GM21390 (cell line): Measurements from ENCODE around the gene KIAA0825.

Experiments used
- ATAC-seq: cut with Tn5 transposase; IDR thresholded peaks from one replicate; pipeline ENCODE4 v1.9.1; 2021; ENCODE audit not compliant: unreplicated experiment

Gene KIAA0825

DNA sequence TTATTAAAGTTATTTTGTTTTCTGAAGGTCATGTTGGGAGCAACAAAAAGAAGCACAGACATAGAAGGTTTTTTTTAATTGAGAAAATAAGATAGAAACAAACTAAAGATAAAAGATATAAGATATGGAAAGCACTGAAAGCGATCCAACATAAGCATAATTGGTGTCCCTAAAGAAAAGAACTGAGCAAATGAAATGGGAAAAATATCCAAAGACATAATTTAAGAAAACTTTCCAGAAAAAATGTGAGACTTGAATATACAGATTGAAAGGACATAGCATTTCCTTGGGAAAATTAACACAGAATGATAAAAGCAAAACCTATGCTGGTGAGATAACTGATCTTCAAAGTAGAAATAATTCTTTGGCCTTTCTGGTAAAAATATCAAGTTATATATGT is 289.3 kb downstream of the KIAA0825 start:
- no peak for ATAC-seq

DNA sequence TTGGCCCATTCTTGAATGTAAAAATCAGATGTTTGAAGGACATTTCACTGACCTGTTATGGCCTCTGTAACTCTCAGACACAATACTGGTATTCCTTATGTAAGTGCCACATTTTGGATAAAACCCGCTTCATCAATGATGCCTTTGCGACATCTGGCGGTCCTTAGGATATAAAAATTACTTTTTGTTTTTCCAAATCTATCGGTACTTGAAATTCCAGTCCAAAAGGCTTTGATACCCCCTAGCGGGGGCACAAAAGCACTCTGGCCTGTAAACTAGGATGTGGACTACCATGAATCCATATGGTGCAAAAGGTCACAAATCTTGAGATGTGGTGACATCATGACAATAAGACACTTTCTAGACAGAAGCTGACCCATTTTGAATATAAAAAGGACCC is 291.8 kb downstream of the KIAA0825 start:
- no peak for ATAC-seq

DNA sequence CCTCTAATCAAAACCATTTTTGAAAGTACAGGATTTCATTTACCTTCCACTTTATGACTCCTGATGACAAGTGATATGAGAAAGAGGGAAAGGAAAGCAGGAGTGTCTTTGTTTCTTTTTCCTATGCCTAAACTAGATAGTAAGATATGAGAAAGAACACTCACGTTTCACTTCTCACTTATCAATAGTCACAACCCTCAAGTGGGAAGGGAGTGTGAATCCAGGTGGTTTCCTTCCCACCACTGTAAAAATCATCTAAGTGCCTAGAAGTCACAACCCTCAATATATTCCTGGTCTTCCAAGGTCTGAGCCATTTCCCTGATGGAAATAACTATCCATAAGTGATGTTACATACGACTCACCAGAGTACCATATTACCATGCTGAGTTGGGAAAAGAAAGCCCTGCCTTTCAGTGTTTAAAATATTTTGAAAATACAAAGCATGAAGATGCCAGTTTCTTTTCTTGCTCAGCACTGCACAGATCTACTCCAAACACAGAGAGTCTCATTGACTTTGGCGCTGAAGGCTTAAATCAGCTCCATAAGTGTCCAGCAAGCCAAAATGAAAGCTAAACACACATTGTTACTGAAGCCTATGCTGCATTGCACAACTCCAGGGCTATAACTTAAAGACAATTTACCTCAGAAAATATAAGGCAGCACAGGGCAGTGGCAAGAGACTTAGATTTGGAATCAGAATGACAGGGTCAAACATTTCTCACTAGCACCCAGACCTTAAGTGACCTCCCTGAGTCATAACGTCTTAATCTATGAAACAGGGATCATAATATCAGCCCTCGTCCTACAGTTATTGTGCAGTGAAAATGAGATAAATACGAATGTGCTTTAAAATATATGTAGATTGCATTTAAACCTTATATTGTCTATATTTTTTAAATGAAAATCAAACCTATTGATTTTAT is 301.2 kb downstream of the KIAA0825 start:
- ATAC-seq, result no peak

DNA sequence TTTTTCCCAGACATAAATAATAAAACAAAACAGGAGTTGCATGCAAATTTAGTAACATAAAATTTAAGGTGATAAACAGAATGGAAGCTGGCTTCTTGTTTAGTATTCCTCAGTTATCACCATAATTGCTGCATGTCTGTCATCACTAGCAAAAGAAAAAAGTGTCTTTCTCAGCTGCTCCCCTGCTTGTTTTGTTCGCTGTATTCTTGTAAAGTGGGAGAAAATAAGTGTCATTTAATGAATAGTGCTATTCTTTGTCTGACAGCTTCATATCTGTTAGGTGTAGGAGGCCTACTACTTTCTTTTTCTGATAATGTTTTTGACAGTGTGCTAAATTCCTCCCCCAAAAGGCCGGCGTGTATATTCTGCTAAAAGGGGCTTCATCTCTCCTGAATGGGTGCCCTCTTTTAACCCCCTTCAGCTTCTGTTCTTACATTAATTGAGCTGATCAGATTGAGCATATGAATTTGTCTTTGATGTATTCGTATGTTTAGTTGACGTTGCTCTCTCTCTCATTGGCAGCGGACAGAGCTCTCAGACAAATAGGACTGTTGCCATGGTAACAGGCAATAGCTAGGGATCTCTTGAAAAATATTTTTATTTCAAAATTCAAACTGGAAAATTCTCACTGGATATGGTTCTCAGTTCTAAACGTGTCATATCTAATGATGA is 303.8 kb downstream of the KIAA0825 start:
- no peak for ATAC-seq

DNA sequence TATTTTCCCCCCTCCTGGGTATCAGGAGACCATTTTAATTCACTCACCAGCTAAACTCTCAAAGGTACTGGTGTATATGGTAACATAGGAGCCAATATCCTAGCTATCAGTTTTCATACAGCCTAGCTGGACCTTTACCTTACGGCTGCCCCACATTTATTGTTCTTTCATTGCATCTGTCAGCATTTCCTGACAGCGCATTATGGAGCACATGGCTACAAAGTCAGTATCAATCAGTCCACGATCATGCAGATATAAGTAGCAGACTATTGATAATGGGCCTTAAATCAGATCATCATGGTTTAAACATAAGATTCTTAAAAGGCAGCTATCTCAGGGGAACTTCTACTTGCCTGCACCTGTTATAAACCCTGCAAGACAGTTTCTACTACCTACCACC is 304.7 kb downstream of the KIAA0825 start:
- ATAC-seq, result no peak

DNA sequence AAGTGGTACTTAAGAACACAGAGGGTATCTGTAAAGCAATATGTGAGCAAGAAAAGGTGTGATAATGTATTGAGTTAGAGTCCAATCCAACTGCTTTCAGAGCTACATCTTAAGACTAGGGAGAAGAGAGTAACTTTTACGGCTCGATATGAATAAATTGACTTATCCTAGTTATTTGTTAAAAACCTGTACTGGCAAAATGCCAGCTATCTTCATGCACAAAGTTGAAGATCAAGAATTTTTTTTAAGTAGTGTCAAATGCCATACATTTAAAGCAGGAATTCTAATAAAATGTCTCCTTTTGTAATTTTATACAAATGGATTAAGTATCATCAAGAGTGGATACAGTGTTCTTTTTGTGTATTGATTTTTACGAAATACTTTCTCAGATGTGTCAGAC is 305.2 kb downstream of the KIAA0825 start:
- ATAC-seq, result no peak

DNA sequence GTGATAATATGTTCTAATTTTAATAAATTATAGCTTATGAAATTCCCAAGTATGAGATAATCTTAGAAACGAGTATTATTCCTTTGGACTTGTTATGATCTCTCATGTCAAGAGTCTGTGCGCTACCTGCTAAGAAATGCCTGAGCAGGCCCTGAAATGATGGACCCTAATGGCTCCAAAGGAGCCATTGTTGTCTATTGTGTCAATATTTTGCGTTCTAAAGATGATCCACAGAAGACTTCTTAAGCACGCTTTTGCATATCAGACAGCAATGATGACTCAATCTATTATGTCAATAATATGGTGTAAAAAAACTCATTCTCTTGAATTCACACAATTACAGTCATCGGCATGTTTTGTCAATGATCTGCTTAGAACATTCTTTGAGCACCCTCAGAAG is 306.1 kb downstream of the KIAA0825 start:
- no peak for ATAC-seq

DNA sequence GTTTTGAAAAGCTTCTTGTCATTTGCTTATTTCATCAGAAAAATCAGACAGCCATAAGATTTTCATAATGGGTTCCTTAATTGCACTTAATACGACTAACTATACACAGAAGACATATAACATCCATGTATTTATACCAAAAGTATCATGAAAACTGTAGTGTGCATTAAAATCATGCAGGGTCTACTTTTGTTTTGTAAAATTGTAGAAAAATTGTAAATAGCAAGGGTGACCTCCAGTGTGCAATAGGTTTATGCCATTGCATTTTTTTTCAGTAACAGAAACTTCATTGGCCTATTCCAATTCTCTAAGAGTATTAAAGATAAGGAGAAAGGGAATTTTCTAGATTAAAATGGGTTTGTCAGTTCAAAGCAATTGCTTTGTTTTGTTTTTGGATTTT is 307.6 kb downstream of the KIAA0825 start:
- ATAC-seq, result no peak

DNA sequence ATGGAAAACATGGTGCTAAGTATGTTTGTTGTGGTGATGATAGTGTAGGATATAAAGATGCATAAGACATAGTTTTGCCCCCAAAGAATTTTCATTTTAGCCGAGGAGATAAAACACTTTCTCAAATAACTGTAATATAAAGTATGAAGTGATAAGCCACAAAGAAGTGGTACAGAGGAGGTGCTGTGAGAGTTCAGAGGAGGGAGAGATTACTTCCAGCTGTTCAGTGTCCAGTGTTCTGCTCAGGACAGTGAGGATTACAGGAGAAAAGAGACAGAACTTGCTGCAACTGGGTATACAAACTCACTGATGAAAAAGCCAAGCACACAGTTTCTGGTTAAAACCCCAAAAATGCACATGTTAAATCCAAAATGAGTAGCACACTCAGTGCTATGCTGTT is 309.3 kb downstream of the KIAA0825 start:
- no peak for ATAC-seq

DNA sequence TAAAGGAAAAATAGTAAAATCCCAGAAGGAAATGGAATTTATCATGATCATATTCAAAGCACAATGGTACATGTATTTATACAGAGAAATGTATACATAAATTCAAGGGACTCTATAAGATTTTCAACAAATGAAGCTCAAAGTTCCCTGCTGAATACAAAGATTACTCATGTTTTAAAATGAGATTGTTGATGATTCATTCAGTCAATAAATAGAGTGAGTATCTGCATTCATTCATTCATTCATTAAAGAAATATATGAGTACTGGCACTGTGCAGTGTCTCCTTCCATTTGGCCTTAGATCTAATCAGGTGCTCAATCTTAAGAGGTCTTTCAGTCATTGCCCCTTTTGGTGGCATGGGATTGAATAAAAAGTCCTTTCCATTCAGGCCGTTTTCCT is 310.0 kb downstream of the KIAA0825 start:
- ATAC-seq, result no peak

DNA sequence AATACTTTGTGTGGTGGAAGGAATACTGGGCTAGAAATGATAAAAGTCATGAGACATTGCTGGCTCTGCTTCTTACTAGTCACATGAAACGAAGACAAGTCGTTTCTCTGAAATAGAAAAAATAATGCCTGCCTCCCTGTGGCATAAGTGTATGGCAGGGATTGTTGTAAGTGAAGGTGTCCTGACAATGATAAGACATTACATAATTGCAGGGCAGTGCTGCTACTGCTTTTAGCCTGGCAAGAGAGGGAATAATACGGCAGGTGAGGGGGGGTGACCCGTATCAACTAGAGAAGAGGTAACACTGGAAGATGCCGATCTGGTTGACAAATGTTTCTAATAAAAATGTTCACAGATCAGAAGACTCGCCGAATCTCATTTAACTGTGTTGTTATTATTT is 314.3 kb downstream of the KIAA0825 start:
- ATAC-seq, result no peak

DNA sequence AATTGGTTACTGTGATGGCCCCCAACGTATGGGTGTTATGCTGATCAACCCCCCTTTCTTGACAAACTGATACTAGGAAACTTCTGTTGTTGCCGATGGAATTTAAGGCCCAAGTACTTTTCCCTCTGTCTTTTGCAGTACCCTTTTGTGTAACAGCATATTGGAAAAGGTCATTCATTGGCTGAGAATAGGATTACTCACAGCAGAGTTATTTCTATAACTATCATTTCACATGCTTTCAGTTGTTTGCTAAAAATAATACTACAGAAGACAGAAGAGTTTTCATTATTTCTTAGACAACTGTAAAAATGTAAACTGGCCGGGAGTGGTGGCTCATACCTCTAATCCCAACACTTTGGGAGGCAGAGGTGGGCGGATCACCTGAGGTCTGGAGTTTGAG is 329.5 kb downstream of the KIAA0825 start:
- no peak for ATAC-seq

DNA sequence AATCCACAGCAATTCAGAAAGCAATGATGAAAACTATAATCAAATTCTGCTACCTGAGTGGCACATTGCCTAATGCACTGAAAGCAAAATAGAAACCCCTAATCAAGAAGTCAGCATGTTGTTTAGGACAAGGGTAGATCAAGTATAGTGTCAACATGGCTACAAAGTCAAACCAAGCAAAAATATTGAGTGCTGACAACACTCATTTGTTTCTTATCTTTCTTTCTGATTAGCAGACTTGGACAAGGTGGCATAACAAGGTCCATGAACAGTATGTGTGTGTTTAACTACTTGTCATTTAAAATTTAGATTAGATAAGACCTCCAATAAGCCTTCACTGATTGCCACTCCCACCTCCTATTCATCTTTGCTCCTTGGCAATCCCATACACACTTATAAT is 332.4 kb downstream of the KIAA0825 start:
- no peak for ATAC-seq

DNA sequence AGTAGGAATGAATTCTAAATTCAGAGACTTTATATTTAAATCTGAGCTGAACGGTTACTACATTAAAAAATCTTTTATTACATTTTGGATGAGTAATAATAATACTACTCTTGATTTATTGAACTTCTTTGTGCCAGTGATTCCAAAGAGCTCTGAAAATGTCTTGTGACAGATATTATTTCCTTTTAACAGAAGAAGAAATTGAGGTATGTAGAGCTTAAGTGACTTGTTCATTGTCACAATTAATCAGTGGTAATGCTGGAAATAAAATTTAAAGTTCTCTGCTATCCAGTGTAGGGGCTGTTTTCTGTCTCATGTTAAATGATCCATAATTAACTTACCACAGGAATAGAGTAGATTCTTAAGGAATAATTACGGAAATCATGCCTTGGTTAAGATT is 335.3 kb downstream of the KIAA0825 start:
- ATAC-seq, result no peak

DNA sequence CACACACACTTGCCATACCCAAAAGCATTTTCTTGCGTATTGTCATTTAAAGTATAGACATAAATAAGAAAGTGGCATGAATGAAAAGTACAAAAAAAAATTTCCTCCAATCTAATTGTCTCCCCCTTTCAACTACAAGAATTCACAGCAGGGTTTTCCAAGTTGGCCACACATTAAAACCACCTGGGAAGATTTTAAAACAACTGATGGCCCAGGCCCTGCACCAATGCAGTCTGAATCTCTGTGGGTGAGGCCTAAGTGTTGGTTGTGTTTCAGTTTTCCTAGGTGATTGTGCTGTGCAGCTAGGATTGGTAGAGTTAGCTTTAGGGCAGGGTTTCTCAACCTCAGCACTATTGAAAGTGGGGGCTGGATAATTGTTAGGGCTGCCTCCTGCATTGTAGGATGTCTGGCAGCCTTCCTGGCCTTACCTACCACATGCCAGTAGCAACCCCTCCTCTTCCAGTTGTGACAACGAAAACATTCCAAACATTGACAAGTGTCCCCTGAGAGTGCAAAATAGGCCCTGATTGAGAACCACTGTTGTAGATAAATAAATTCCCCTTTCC is 337.1 kb downstream of the KIAA0825 start:
- ATAC-seq, result no peak

DNA sequence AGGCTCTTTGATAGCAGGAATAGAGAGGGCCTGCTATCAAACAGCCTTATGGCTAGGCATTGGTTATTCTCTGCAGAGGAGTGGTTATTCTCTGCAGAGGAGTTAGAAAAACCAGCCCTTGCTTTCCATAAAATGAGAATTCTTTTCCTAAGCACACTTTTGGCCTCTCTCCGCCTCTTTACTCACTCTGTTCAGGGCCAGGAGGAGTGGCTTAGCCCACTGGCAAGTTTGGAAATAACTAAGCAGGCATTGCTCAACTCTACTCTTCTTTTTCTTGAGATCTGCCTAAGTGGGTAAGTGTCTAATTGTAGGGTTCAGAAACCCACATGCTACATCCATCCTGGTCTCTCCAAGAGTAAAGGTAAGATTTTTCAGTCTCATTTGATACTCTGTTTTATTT is 341.7 kb downstream of the KIAA0825 start:
- ATAC-seq, result no peak

DNA sequence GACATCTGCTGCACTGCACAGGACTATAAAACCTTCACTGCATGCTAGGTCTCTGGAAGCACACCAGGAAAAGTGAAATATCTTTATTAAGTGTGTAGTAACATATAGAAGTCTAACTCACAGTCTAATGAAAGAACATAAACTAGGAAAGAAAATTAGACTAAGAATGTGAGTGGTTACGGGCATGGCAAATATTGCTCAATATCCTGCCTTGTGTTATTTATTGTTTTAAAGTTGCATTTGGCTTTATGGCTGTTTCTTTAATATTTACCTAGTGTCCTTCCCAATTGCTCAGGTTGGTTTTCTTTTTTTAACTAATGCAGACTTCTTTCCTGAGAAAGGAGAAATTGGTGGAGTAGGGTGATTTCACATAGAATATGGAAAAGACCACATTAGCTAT is 342.4 kb downstream of the KIAA0825 start:
- no peak for ATAC-seq

DNA sequence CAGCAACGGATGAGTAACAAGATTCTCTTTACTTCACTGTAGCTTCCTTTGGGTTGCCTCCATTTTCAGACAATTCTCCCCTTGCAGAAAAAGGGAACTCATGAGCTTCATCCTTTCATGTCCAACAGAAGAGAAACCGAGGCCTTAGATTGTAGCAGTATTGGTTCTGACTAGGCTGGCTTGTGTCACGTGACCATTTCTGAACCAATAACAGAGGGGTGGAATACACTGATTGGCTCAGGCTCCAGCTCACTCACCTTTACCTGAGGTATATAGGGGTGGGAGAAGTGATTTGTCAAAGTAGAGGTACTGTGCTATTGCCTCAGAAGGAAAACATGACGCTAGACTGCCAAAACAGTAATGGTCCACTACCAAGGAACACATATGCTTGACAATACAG is 343.7 kb downstream of the KIAA0825 start:
- no peak for ATAC-seq

DNA sequence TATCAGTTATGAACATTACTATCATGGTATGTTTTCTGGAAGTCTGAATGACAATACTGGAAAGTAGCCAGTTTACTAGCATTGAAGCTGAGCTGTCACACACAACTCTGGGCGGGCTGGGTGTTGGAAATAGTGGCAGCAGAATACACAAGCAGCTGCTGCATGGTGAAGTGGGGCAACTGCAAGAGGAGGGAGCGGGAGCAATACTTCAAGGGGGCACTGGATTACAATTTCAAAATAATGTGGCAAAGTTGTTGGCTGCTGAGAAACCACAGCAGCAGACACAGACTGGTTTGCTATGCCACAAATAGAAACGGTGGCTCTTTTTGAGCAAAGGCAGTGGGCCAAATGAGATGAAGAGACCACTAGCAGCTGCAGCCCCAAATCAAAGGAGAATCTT is 350.2 kb downstream of the KIAA0825 start:
- ATAC-seq, result no peak

DNA sequence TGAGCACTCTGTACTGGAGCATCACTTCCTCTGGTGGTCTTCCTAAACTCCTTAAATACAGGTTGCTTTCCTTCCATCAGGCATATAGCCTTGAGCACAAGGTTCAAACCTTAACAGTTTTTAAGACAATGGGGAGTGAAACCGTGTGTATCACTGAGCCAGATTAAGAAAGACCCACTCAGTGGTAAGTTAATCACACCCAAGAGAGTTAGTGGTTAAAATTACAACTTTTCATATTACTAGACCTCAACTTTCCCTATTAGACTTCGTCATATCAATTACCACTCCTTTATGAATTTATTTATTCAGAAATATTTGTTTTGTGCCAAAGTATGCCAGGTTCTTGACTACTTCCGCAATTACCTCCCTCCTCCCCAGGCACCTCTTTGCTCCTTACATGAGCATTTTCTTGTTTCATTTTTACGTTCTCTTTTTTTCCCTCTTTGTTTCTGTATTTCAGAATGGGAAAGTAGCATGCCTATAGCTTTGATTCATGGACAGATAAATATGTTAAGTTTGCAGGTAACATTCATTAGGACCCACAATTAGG is 351.0 kb downstream of the KIAA0825 start:
- no peak for ATAC-seq

DNA sequence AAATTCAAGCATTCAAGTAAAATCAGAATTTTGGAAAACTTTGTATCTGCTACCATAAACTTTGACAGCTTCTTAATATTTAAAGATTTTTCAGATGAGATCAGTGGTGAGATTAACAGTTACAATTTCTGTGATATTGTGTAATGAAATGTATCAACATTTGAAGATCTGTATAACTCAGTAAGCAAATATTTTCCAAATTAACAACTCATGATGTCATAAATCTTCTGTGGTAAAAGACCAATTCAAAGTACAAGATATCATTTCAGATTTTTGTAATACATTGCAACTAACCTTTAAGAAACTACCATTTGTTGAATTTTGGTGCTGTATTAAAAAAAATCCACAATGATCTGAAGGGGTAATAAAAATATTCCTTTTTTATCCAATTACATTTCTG is 352.2 kb downstream of the KIAA0825 start:
- no peak for ATAC-seq

DNA sequence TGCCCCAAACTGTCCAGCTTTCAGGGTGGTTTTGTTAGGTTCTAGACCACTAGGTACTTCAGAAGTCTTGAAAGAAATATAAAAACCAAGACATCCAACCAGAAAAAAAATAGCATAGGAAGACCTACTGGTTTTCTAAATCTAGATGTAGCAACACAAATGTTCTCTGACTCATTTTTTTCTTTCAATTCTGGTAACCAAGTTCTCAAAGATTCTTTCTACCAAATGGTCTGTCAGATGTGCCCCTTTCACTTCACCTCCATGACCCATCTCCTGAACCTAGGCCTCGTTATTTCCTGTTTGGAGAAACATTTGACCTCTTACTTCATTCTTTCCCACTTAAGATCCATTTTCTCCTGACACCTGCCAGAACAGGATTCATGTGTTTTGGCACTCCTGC is 355.3 kb downstream of the KIAA0825 start:
- ATAC-seq, result no peak
